ENCODE measurements around the gene ARID3B.

ARID3B gene

GRCh38 chr15:74564182-74564581, 23.2 kb downstream of the ARID3B start:
- Histone ChIP-seq H3K4me3 (ENCODE audit: low read depth in 1 of 5, low read length in 5 of 5) (no peak overlapping the region), H3K36me3 (ENCODE audit: control insufficient read depth in 5 of 5, insufficient read depth in 5 of 5, low read length in 5 of 5) (peaks cover 0 to 9% (median 5%) of the 10 kb centered on the region in 5 donors), H3K27ac (ENCODE audit: low read depth, low read length) (no peak overlapping the region), H3K9ac (ENCODE audit: low read length in 5 of 5) (no peak overlapping the region), H3K9me3 (ENCODE audit: control insufficient read depth in 5 of 5, low read length in 5 of 5) (no peaks in the 10 kb centered on the region), H3K27me3 (ENCODE audit: control insufficient read depth in 5 of 5, insufficient read depth in 4 of 5, low read length in 5 of 5) (no peaks in the 10 kb centered on the region), H3K4me1 (ENCODE audit: control insufficient read depth in 5 of 5, insufficient read depth in 5 of 5, low read length in 5 of 5) (no peaks in the 10 kb centered on the region)

GRCh38 chr15:74565381-74566085, 24.5 kb downstream of the ARID3B start:
- H3K27me3 ChIP-seq (ENCODE audit: control insufficient read depth in 5 of 5, insufficient read depth in 4 of 5, low read length in 5 of 5): no peaks in the 10 kb centered on the region
- no peaks in the 10 kb centered on the region for H3K4me1 ChIP-seq (ENCODE audit: control insufficient read depth in 5 of 5, insufficient read depth in 5 of 5, low read length in 5 of 5)
- no peaks in the 10 kb centered on the region for H3K9me3 ChIP-seq (ENCODE audit: control insufficient read depth in 5 of 5, low read length in 5 of 5)
- H3K27ac ChIP-seq (ENCODE audit: low read depth, low read length): no peak overlapping the region
- H3K9ac ChIP-seq (ENCODE audit: low read length in 5 of 5): no peak overlapping the region
- no peak overlapping the region for H3K4me3 ChIP-seq (ENCODE audit: low read depth in 1 of 5, low read length in 5 of 5)
- H3K36me3 ChIP-seq (ENCODE audit: control insufficient read depth in 5 of 5, insufficient read depth in 5 of 5, low read length in 5 of 5): peaks cover 4 to 17% (median 8%) of the 10 kb centered on the region in 5 donors

- no peak overlapping the region for H3K4me3 ChIP-seq (ENCODE audit: low read depth in 1 of 5, low read length in 5 of 5)
- H3K9ac ChIP-seq (ENCODE audit: low read length in 5 of 5): no peak overlapping the region
- H3K27ac ChIP-seq (ENCODE audit: low read depth, low read length): no peak overlapping the region
- H3K4me1 ChIP-seq (ENCODE audit: control insufficient read depth in 5 of 5, insufficient read depth in 5 of 5, low read length in 5 of 5): no peaks in the 10 kb centered on the region
- peaks cover 15 to 30% (median 18%) of the 10 kb centered on the region in 5 donors for H3K36me3 ChIP-seq (ENCODE audit: control insufficient read depth in 5 of 5, insufficient read depth in 5 of 5, low read length in 5 of 5)
- H3K9me3 ChIP-seq (ENCODE audit: control insufficient read depth in 5 of 5, low read length in 5 of 5): no peaks in the 10 kb centered on the region
- no peaks in the 10 kb centered on the region for H3K27me3 ChIP-seq (ENCODE audit: control insufficient read depth in 5 of 5, insufficient read depth in 4 of 5, low read length in 5 of 5)
Observed at GRCh38 chr15:74568594-74568993, 27.6 kb downstream of the ARID3B start.

- Histone ChIP-seq H3K36me3 (ENCODE audit: control insufficient read depth in 5 of 5, insufficient read depth in 5 of 5, low read length in 5 of 5) (peaks cover 12 to 36% (median 25%) of the 10 kb centered on the region in 5 donors), H3K27ac (ENCODE audit: low read depth, low read length) (no peak overlapping the region), H3K9me3 (ENCODE audit: control insufficient read depth in 5 of 5, low read length in 5 of 5) (no peaks in the 10 kb centered on the region), H3K4me3 (ENCODE audit: low read depth in 1 of 5, low read length in 5 of 5) (no peak overlapping the region), H3K27me3 (ENCODE audit: control insufficient read depth in 5 of 5, insufficient read depth in 4 of 5, low read length in 5 of 5) (no peaks in the 10 kb centered on the region), H3K9ac (ENCODE audit: low read length in 5 of 5) (no peak overlapping the region), H3K4me1 (ENCODE audit: control insufficient read depth in 5 of 5, insufficient read depth in 5 of 5, low read length in 5 of 5) (no peaks in the 10 kb centered on the region)
Observed at GRCh38 chr15:74569731-74570070, 28.7 kb downstream of the ARID3B start.

- H3K4me3 ChIP-seq (ENCODE audit: low read depth in 1 of 5, low read length in 5 of 5): no peak overlapping the region
- no peaks in the 10 kb centered on the region for H3K4me1 ChIP-seq (ENCODE audit: control insufficient read depth in 5 of 5, insufficient read depth in 5 of 5, low read length in 5 of 5)
- no peaks in the 10 kb centered on the region for H3K27me3 ChIP-seq (ENCODE audit: control insufficient read depth in 5 of 5, insufficient read depth in 4 of 5, low read length in 5 of 5)
- H3K9me3 ChIP-seq (ENCODE audit: control insufficient read depth in 5 of 5, low read length in 5 of 5): no peaks in the 10 kb centered on the region
- H3K36me3 ChIP-seq (ENCODE audit: control insufficient read depth in 5 of 5, insufficient read depth in 5 of 5, low read length in 5 of 5): peaks cover 12 to 51% (median 34%) of the 10 kb centered on the region in 5 donors
- no peak overlapping the region for H3K9ac ChIP-seq (ENCODE audit: low read length in 5 of 5)
- H3K27ac ChIP-seq (ENCODE audit: low read depth, low read length): no peak overlapping the region
Observed at GRCh38 chr15:74571191-74571590, 30.2 kb downstream of the ARID3B start.

GRCh38 chr15:74573987-74574386, 33.0 kb downstream of the ARID3B start:
- H3K9me3 ChIP-seq (ENCODE audit: control insufficient read depth in 5 of 5, low read length in 5 of 5): no peaks in the 10 kb centered on the region
- peaks cover 8 to 72% (median 51%) of the 10 kb centered on the region in 5 donors for H3K36me3 ChIP-seq (ENCODE audit: control insufficient read depth in 5 of 5, insufficient read depth in 5 of 5, low read length in 5 of 5)
- no peak overlapping the region for H3K27ac ChIP-seq (ENCODE audit: low read depth, low read length)
- H3K27me3 ChIP-seq (ENCODE audit: control insufficient read depth in 5 of 5, insufficient read depth in 4 of 5, low read length in 5 of 5): no peaks in the 10 kb centered on the region
- no peak overlapping the region for H3K9ac ChIP-seq (ENCODE audit: low read length in 5 of 5)
- H3K4me1 ChIP-seq (ENCODE audit: control insufficient read depth in 5 of 5, insufficient read depth in 5 of 5, low read length in 5 of 5): no peaks in the 10 kb centered on the region
- H3K4me3 ChIP-seq (ENCODE audit: low read depth in 1 of 5, low read length in 5 of 5): no peak overlapping the region

GRCh38 chr15:74578496-74578994, 37.5 kb downstream of the ARID3B start:
- no peaks in the 10 kb centered on the region for H3K27me3 ChIP-seq (ENCODE audit: control insufficient read depth in 5 of 5, insufficient read depth in 4 of 5, low read length in 5 of 5)
- H3K9ac ChIP-seq (ENCODE audit: low read length in 5 of 5): no peak overlapping the region
- peaks cover 4 to 60% (median 40%) of the 10 kb centered on the region in 5 donors for H3K36me3 ChIP-seq (ENCODE audit: control insufficient read depth in 5 of 5, insufficient read depth in 5 of 5, low read length in 5 of 5)
- no peaks in the 10 kb centered on the region for H3K9me3 ChIP-seq (ENCODE audit: control insufficient read depth in 5 of 5, low read length in 5 of 5)
- no peak overlapping the region for H3K27ac ChIP-seq (ENCODE audit: low read depth, low read length)
- no peak overlapping the region for H3K4me3 ChIP-seq (ENCODE audit: low read depth in 1 of 5, low read length in 5 of 5)
- no peaks in the 10 kb centered on the region for H3K4me1 ChIP-seq (ENCODE audit: control insufficient read depth in 5 of 5, insufficient read depth in 5 of 5, low read length in 5 of 5)

GRCh38 chr15:74579001-74579400, 38.0 kb downstream of the ARID3B start:
- H3K9me3 ChIP-seq (ENCODE audit: control insufficient read depth in 5 of 5, low read length in 5 of 5): no peaks in the 10 kb centered on the region
- H3K27me3 ChIP-seq (ENCODE audit: control insufficient read depth in 5 of 5, insufficient read depth in 4 of 5, low read length in 5 of 5): no peaks in the 10 kb centered on the region
- H3K36me3 ChIP-seq (ENCODE audit: control insufficient read depth in 5 of 5, insufficient read depth in 5 of 5, low read length in 5 of 5): peaks cover 4 to 55% (median 38%) of the 10 kb centered on the region in 5 donors
- H3K4me3 ChIP-seq (ENCODE audit: low read depth in 1 of 5, low read length in 5 of 5): no peak overlapping the region
- no peaks in the 10 kb centered on the region for H3K4me1 ChIP-seq (ENCODE audit: control insufficient read depth in 5 of 5, insufficient read depth in 5 of 5, low read length in 5 of 5)
- H3K9ac ChIP-seq (ENCODE audit: low read length in 5 of 5): no peak overlapping the region
- no peak overlapping the region for H3K27ac ChIP-seq (ENCODE audit: low read depth, low read length)

- Histone ChIP-seq H3K27me3 (ENCODE audit: control insufficient read depth in 5 of 5, insufficient read depth in 4 of 5, low read length in 5 of 5) (no peaks in the 10 kb centered on the region), H3K4me1 (ENCODE audit: control insufficient read depth in 5 of 5, insufficient read depth in 5 of 5, low read length in 5 of 5) (no peaks in the 10 kb centered on the region), H3K9me3 (ENCODE audit: control insufficient read depth in 5 of 5, low read length in 5 of 5) (no peaks in the 10 kb centered on the region), H3K9ac (ENCODE audit: low read length in 5 of 5) (no peak overlapping the region), H3K36me3 (ENCODE audit: control insufficient read depth in 5 of 5, insufficient read depth in 5 of 5, low read length in 5 of 5) (peaks cover 4 to 39% (median 28%) of the 10 kb centered on the region in 5 donors), H3K27ac (ENCODE audit: low read depth, low read length) (no peak overlapping the region), H3K4me3 (ENCODE audit: low read depth in 1 of 5, low read length in 5 of 5) (no peak overlapping the region)
Observed at GRCh38 chr15:74580538-74581350, 39.7 kb downstream of the ARID3B start.

GRCh38 chr15:74584204-74584603, 43.2 kb downstream of the ARID3B start:
- H3K9ac ChIP-seq (ENCODE audit: low read length in 5 of 5): no peak overlapping the region
- no peak overlapping the region for H3K27ac ChIP-seq (ENCODE audit: low read depth, low read length)
- H3K27me3 ChIP-seq (ENCODE audit: control insufficient read depth in 5 of 5, insufficient read depth in 4 of 5, low read length in 5 of 5): no peaks in the 10 kb centered on the region
- H3K4me3 ChIP-seq (ENCODE audit: low read depth in 1 of 5, low read length in 5 of 5): no peak overlapping the region
- H3K36me3 ChIP-seq (ENCODE audit: control insufficient read depth in 5 of 5, insufficient read depth in 5 of 5, low read length in 5 of 5): peaks cover 4 to 21% (median 12%) of the 10 kb centered on the region in 5 donors
- H3K9me3 ChIP-seq (ENCODE audit: control insufficient read depth in 5 of 5, low read length in 5 of 5): no peaks in the 10 kb centered on the region
- peaks cover 2 to 11% (median 9%) of the 10 kb centered on the region in 5 donors for H3K4me1 ChIP-seq (ENCODE audit: control insufficient read depth in 5 of 5, insufficient read depth in 5 of 5, low read length in 5 of 5)
